WTC11 (cell line): ENCODE results near the gene ADGRL3. TPM values are rescaled to one million over a fixed set of nuclear protein-coding genes. Genes with fewer than 3 reads are reported as not detected.
A peak's percentile ranks its signal among the peaks of the same experiment; 100 is the strongest.

Experiments used
- ATAC-seq: fragments of 200-7000 bp; cut with Tn5 transposase; 2 replicates; pipeline ENCODE4 v1.10.0; 2021; ENCODE audit warnings: mild to moderate bottlenecking, moderate library complexity
- CTCF ChIA-PET: fragments of 300-600 bp; sonication (Branson Sonifier 250); formaldehyde crosslinking; loops from one replicate; lab custom pipeline; 2021; ENCODE audit warnings: antibody characterized with exemption; lab: Charles Lee
- POLR2A ChIA-PET: fragments of 350-600 bp; sonication (Branson Sonifier 250); formaldehyde crosslinking; loops from one replicate; lab custom pipeline; 2021; ENCODE audit warnings: antibody characterized with exemption; lab: Charles Lee
- DNase-seq: peaks from one replicate; pipeline ENCODE4 v3.0.0; 2021; ENCODE audit warnings: low spot score
- H3K27ac Mint-ChIP-seq: 2 replicates; pipeline ENCODE4 v1.8.0; 2021; ENCODE audit warnings: mixed read lengths
- H3K27me3 Mint-ChIP-seq: 2 replicates; pipeline ENCODE4 v1.8.0; 2021; ENCODE audit warnings: low read depth, mild to moderate bottlenecking, moderate library complexity, mixed read lengths
- H3K36me3 Mint-ChIP-seq: 2 replicates; pipeline ENCODE4 v1.8.0; 2021; ENCODE audit warnings: mixed read lengths
- H3K4me1 Mint-ChIP-seq: 2 replicates; pipeline ENCODE4 v1.8.0; 2022; ENCODE audit warnings: mixed read lengths
- H3K4me3 Mint-ChIP-seq: 2 replicates; pipeline ENCODE4 v1.8.0; 2021; ENCODE audit warnings: mild to moderate bottlenecking, moderate library complexity, mixed read lengths
- H3K9me3 Mint-ChIP-seq: 2 replicates; pipeline ENCODE4 v1.8.0; 2021; ENCODE audit warnings: mixed read lengths
- CREM ChIP-seq: sonication (generic); formaldehyde crosslinking; IDR thresholded peaks from 2 replicates; pipeline ENCODE4 v1.8.1; 2022; ENCODE audit warnings: mild to moderate bottlenecking, missing genetic modification reagents, moderate library complexity
- ELF4 ChIP-seq: sonication (generic); formaldehyde crosslinking; IDR thresholded peaks from 2 replicates; pipeline ENCODE4 v1.8.1; 2022; ENCODE audit warnings: low read depth, mild to moderate bottlenecking, moderate library complexity, missing genetic modification reagents
- EMX1 ChIP-seq: fragments of 250-450 bp; sonication (Bioruptor Pico); IDR thresholded peaks from 2 replicates; pipeline ENCODE4 v1.8.0; 2021; ENCODE audit warnings: mild to moderate bottlenecking
- FOXP1 ChIP-seq: sonication (generic); formaldehyde crosslinking; IDR thresholded peaks from 2 replicates; pipeline ENCODE4 v1.8.0; 2022; ENCODE audit warnings: missing genetic modification reagents, mild to moderate bottlenecking, moderate library complexity, borderline replicate concordance
- GRHL2 ChIP-seq: fragments of 250-450 bp; sonication (Bioruptor Pico); IDR thresholded peaks from 2 replicates; pipeline ENCODE4 v1.8.0; 2022; ENCODE audit warnings: mild to moderate bottlenecking, moderate library complexity; ENCODE audit not compliant: insufficient replicate concordance, severe bottlenecking
- GTF2I ChIP-seq: fragments of 250-450 bp; sonication (Bioruptor Pico); conservative IDR thresholded peaks from 2 replicates; pipeline ENCODE4 v1.4.0; 2021; ENCODE audit warnings: mild to moderate bottlenecking
- IRF2 ChIP-seq: sonication (generic); formaldehyde crosslinking; IDR thresholded peaks from 2 replicates; pipeline ENCODE4 v1.8.0; 2022; ENCODE audit warnings: low read depth, missing genetic modification reagents, borderline replicate concordance
- MXD4 ChIP-seq: fragments of 250-450 bp; sonication (Bioruptor Pico); IDR thresholded peaks from 2 replicates; pipeline ENCODE4 v1.8.0; 2021; ENCODE audit warnings: mild to moderate bottlenecking, moderate library complexity, borderline replicate concordance
- MYBL2 ChIP-seq: sonication (generic); formaldehyde crosslinking; IDR thresholded peaks from 2 replicates; pipeline ENCODE4 v1.8.1; 2023; ENCODE audit warnings: mild to moderate bottlenecking, moderate library complexity, missing genetic modification reagents
- NFYB ChIP-seq: sonication (generic); formaldehyde crosslinking; conservative IDR thresholded peaks from 2 replicates; pipeline ENCODE4 v1.8.0; 2022; ENCODE audit warnings: low read depth, missing genetic modification reagents
- PREB ChIP-seq: sonication (generic); formaldehyde crosslinking; IDR thresholded peaks from 2 replicates; pipeline ENCODE4 v1.8.1; 2022; ENCODE audit warnings: mild to moderate bottlenecking, missing genetic modification reagents, moderate library complexity, borderline replicate concordance
- SMAD3 ChIP-seq: sonication (generic); formaldehyde crosslinking; IDR thresholded peaks from 2 replicates; pipeline ENCODE4 v1.8.0; 2022; ENCODE audit warnings: missing genetic modification reagents, mild to moderate bottlenecking, borderline replicate concordance
- SMAD4 ChIP-seq: sonication (generic); formaldehyde crosslinking; IDR thresholded peaks from 2 replicates; pipeline ENCODE4 v1.8.0; 2022; ENCODE audit warnings: mild to moderate bottlenecking, missing genetic modification reagents
- SOX15 ChIP-seq: fragments of 250-450 bp; sonication (Bioruptor Pico); IDR thresholded peaks from 2 replicates; pipeline ENCODE4 v1.9.0; 2021; ENCODE audit warnings: mild to moderate bottlenecking
- TCF7 ChIP-seq: sonication (generic); formaldehyde crosslinking; IDR thresholded peaks from 2 replicates; pipeline ENCODE4 v1.8.0; 2022; ENCODE audit warnings: mild to moderate bottlenecking, low read depth, missing genetic modification reagents, moderate library complexity
- ZNF232 ChIP-seq: sonication (generic); formaldehyde crosslinking; IDR thresholded peaks from 2 replicates; pipeline ENCODE4 v1.8.0; 2022; ENCODE audit warnings: mild to moderate bottlenecking, missing genetic modification reagents
- ZNF396 ChIP-seq: fragments of 250-450 bp; sonication (Bioruptor Pico); IDR thresholded peaks from 2 replicates; pipeline ENCODE4 v1.8.0; 2021; ENCODE audit warnings: mild to moderate bottlenecking, moderate library complexity, borderline replicate concordance
- ZNF416 ChIP-seq: fragments of 250-450 bp; sonication (Bioruptor Pico); IDR thresholded peaks from 2 replicates; pipeline ENCODE4 v1.9.0; 2021; ENCODE audit warnings: mild to moderate bottlenecking, inconsistent platforms
- total RNA-seq: library from RNA; stranded (reverse); gene quantifications from 3 replicates; pipeline ENCODE4 v1.2.3, GENCODE V29; 2021
- TF ChIP-seq, protein P1 (sequence below): sonication (generic); formaldehyde crosslinking; IDR thresholded peaks from 2 replicates; pipeline ENCODE4 v1.8.0; 2022; ENCODE audit warnings: missing genetic modification reagents
- TF ChIP-seq, protein P2 (sequence below): sonication (generic); formaldehyde crosslinking; IDR thresholded peaks from 2 replicates; pipeline ENCODE4 v1.8.1; 2023; ENCODE audit warnings: mild to moderate bottlenecking, missing genetic modification reagents, moderate library complexity
- TF ChIP-seq, protein P3 (sequence below): sonication (generic); formaldehyde crosslinking; IDR thresholded peaks from 2 replicates; pipeline ENCODE4 v1.8.0; 2022; ENCODE audit warnings: mild to moderate bottlenecking, missing genetic modification reagents
- TF ChIP-seq, protein P4 (sequence below): sonication (generic); formaldehyde crosslinking; IDR thresholded peaks from 2 replicates; pipeline ENCODE4 v1.8.0; 2022; ENCODE audit warnings: mild to moderate bottlenecking, missing genetic modification reagents
- TF ChIP-seq, protein P5 (sequence below): fragments of 250-450 bp; sonication (Bioruptor Pico); IDR thresholded peaks from 2 replicates; pipeline ENCODE4 v1.8.0; 2021; ENCODE audit warnings: mild to moderate bottlenecking

ADGRL3 gene
- total RNA-seq, 1 experiment from 2014 or later: 8.7 TPM

DNA sequence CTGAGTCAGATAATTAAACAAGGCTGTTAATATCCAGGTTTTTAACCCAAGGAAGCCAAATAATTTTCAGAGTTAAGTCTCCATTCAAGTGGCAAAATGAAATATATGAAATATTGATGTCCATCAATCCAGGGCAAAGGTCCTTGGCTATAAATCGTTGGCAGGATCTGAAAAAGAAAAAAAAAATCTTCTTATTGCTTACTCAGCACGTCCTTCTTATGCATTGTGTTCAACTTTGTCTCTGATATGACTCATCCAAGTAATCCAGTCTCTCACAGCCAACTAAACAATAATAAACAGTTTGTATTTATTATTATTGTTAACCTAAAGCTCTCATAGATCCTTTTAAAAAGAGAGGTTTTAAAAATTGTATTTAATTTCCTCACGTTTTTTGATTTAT, 851.2 kb downstream of the ADGRL3 start (continued):
- TF ChIP-seq GRHL2 (CRISPR knock-in tag): no peak
- TF ChIP-seq ZNF416 (CRISPR knock-in tag): no peak
- TF ChIP-seq, protein P1, sequence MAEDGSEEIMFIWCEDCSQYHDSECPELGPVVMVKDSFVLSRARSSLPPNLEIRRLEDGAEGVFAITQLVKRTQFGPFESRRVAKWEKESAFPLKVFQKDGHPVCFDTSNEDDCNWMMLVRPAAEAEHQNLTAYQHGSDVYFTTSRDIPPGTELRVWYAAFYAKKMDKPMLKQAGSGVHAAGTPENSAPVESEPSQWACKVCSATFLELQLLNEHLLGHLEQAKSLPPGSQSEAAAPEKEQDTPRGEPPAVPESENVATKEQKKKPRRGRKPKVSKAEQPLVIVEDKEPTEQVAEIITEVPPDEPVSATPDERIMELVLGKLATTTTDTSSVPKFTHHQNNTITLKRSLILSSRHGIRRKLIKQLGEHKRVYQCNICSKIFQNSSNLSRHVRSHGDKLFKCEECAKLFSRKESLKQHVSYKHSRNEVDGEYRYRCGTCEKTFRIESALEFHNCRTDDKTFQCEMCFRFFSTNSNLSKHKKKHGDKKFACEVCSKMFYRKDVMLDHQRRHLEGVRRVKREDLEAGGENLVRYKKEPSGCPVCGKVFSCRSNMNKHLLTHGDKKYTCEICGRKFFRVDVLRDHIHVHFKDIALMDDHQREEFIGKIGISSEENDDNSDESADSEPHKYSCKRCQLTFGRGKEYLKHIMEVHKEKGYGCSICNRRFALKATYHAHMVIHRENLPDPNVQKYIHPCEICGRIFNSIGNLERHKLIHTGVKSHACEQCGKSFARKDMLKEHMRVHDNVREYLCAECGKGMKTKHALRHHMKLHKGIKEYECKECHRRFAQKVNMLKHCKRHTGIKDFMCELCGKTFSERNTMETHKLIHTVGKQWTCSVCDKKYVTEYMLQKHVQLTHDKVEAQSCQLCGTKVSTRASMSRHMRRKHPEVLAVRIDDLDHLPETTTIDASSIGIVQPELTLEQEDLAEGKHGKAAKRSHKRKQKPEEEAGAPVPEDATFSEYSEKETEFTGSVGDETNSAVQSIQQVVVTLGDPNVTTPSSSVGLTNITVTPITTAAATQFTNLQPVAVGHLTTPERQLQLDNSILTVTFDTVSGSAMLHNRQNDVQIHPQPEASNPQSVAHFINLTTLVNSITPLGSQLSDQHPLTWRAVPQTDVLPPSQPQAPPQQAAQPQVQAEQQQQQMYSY (CRISPR knock-in tag): no peak
- TF ChIP-seq, all 79 proteins: peak for 0

DNA sequence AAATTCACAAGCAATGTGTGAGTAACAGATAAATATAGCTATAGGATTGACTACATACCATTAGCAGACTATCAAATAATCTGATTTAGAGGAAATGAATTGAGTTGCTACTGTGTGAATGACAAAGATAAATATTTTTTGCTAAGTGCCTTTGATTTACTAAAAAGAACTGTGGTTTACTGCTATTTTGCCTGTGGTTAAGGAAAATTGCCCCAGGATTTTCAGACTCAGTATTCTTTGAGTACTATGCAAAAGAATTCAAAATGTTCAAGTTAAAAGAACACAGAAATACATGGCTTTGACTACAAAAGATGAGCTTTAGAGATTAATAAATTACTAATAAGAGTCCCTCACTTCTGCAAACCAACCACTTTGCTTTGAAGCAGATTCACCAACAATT, 853.8 kb downstream of the ADGRL3 start:
- Mint-ChIP-seq H3K9me3 (no peaks in the 10 kb centered on the region), H3K4me3 (no peak overlapping the region)
- TF ChIP-seq, protein P2, sequence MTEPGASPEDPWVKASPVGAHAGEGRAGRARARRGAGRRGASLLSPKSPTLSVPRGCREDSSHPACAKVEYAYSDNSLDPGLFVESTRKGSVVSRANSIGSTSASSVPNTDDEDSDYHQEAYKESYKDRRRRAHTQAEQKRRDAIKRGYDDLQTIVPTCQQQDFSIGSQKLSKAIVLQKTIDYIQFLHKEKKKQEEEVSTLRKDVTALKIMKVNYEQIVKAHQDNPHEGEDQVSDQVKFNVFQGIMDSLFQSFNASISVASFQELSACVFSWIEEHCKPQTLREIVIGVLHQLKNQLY (CRISPR knock-in tag): no peak
- TF ChIP-seq, protein P3, sequence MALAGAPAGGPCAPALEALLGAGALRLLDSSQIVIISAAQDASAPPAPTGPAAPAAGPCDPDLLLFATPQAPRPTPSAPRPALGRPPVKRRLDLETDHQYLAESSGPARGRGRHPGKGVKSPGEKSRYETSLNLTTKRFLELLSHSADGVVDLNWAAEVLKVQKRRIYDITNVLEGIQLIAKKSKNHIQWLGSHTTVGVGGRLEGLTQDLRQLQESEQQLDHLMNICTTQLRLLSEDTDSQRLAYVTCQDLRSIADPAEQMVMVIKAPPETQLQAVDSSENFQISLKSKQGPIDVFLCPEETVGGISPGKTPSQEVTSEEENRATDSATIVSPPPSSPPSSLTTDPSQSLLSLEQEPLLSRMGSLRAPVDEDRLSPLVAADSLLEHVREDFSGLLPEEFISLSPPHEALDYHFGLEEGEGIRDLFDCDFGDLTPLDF (CRISPR knock-in tag): no peak
- TF ChIP-seq, all 79 proteins: peak for 0
- no peaks in the 10 kb centered on the region for H3K36me3 Mint-ChIP-seq
- no peak for DNase-seq
- peaks cover 7% of the 10 kb centered on the region for H3K4me1 Mint-ChIP-seq
- no peak overlapping the region for H3K27ac Mint-ChIP-seq
- POLR2A ChIA-PET: no interaction called here
- no peaks in the 10 kb centered on the region for H3K27me3 Mint-ChIP-seq
- CTCF ChIA-PET: no interaction called here
- no peak for ATAC-seq

DNA sequence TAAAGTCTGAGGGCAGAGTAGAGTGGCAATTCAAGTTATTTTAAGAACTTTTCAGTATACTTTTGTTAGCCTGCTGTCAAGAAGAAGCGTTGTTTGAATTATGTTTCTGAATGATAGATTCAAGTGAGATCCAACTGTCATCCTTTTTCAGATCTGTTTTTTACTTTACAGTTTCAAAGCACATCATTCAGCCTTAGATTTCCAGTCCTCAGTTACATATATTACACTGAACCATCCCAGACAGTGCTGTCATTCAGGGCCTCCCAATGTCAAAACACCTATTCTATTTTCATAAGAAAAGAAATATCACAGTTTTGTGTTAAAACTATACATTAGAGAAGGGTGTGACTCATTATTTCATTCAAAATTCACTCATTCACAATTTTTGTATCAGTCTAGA, 856.9 kb downstream of the ADGRL3 start:
- peaks cover 12% of the 10 kb centered on the region for H3K4me1 Mint-ChIP-seq
- H3K27ac Mint-ChIP-seq: no peak overlapping the region
- no peak for DNase-seq
- H3K9me3 Mint-ChIP-seq: no peaks in the 10 kb centered on the region
- no peaks in the 10 kb centered on the region for H3K36me3 Mint-ChIP-seq
- H3K4me3 Mint-ChIP-seq: no peak overlapping the region
- no peak for ATAC-seq
- TF ChIP-seq MXD4 (CRISPR knock-in tag) (no peak), ELF4 (no peak), EMX1 (CRISPR knock-in tag) (no peak), ZNF232 (CRISPR knock-in tag) (no peak), NFYB (CRISPR knock-in tag) (no peak), MYBL2 (CRISPR knock-in tag) (no peak), SMAD4 (CRISPR knock-in tag) (no peak), SOX15 (no peak)
- TF ChIP-seq, protein P4, sequence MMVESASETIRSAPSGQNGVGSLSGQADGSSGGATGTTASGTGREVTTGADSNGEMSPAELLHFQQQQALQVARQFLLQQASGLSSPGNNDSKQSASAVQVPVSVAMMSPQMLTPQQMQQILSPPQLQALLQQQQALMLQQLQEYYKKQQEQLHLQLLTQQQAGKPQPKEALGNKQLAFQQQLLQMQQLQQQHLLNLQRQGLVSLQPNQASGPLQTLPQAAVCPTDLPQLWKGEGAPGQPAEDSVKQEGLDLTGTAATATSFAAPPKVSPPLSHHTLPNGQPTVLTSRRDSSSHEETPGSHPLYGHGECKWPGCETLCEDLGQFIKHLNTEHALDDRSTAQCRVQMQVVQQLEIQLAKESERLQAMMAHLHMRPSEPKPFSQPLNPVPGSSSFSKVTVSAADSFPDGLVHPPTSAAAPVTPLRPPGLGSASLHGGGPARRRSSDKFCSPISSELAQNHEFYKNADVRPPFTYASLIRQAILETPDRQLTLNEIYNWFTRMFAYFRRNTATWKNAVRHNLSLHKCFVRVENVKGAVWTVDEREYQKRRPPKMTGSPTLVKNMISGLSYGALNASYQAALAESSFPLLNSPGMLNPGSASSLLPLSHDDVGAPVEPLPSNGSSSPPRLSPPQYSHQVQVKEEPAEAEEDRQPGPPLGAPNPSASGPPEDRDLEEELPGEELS (CRISPR knock-in tag): no peak
- ChIA-PET POLR2A (no interaction called here), CTCF (no interaction called here)
- H3K27me3 Mint-ChIP-seq: no peaks in the 10 kb centered on the region

DNA sequence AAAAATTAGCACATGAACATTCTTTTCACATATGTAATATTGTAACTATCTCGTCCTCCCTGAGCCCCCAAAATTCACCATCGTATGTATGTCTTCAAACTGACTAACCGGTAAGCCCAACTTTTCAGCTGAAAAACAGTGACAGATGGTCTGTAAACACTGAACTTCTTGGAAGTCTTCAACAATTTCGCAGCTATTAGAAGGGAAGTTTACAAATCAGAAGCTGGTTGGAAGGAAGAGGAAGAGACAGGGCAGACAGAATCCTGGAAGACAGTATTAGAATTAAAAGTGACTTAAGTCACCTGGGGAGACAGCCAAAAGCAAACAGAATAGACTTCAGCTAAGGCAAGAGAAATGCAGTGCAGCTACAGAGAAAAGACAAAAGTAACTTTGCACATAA, 858.4 kb downstream of the ADGRL3 start:
- Mint-ChIP-seq H3K4me1 (peaks cover 23% of the 10 kb centered on the region), H3K4me3 (no peak overlapping the region), H3K27me3 (no peaks in the 10 kb centered on the region), H3K27ac (peak overlapping the region; percentile 20), H3K36me3 (no peaks in the 10 kb centered on the region), H3K9me3 (no peaks in the 10 kb centered on the region)
- ChIA-PET CTCF (no interaction called here), POLR2A (no interaction called here)
- ATAC-seq: peak; percentile 34; the same call in 1 of the 2 replicates
- no peak for DNase-seq
- TF ChIP-seq, protein P5, sequence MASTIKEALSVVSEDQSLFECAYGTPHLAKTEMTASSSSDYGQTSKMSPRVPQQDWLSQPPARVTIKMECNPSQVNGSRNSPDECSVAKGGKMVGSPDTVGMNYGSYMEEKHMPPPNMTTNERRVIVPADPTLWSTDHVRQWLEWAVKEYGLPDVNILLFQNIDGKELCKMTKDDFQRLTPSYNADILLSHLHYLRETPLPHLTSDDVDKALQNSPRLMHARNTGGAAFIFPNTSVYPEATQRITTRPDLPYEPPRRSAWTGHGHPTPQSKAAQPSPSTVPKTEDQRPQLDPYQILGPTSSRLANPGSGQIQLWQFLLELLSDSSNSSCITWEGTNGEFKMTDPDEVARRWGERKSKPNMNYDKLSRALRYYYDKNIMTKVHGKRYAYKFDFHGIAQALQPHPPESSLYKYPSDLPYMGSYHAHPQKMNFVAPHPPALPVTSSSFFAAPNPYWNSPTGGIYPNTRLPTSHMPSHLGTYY (CRISPR knock-in tag): no peak
- TF ChIP-seq SMAD3: no peak
- TF ChIP-seq ZNF396 (CRISPR knock-in tag): no peak
- TF ChIP-seq IRF2: no peak
- TF ChIP-seq PREB (CRISPR knock-in tag): no peak
- no peak for TF ChIP-seq CREM (CRISPR knock-in tag)
- no peak for TF ChIP-seq TCF7
- no peak for TF ChIP-seq SMAD4 (CRISPR knock-in tag)
- no peak for TF ChIP-seq FOXP1 (CRISPR knock-in tag)
- TF ChIP-seq GTF2I (CRISPR knock-in tag): no peak
